22Rv1 (cell line): Measurements from ENCODE around the gene CES5A.
A peak's percentile ranks its signal among the peaks of the same experiment; 100 is the strongest.

Experiments used
- CTCF ChIP-seq: fragments of 450-650 bp; IDR thresholded peaks from 2 replicates; pipeline ENCODE4 v1.5.1; 2017; ENCODE audit warnings: mild to moderate bottlenecking
- ZFX ChIP-seq: fragments of 450-650 bp; IDR thresholded peaks from 2 replicates; pipeline ENCODE4 v1.6.1; 2017; ENCODE audit warnings: antibody characterized with exemption, borderline replicate concordance

- TF ChIP-seq CTCF (peak; percentile 82), ZFX (no peak)
These were observed 32.6 kb downstream of the CES5A start for GRCh38 chr16:55842369-55843104.
